HG03460 (cell line): Measurements from ENCODE around the gene RICTOR.
"Not testable (repeated sequence)": the region's sequence is repeated elsewhere in the genome, so short reads cannot be mapped to it uniquely, and the experiment has no call there.

Experiments
- ATAC-seq: cut with Tn5 transposase; IDR thresholded peaks from one replicate; pipeline ENCODE4 v1.9.1; 2021; ENCODE audit not compliant: unreplicated experiment

The RICTOR gene

GRCh38 chr5:39057734-39058133, 16.5 kb downstream of the RICTOR start:
- peak; percentile 68 for ATAC-seq

- ATAC-seq = no peak
These were observed 18.3 kb downstream of the RICTOR start for GRCh38 chr5:39055768-39056398.

- no peak for ATAC-seq
These were observed 19.0 kb downstream of the RICTOR start for GRCh38 chr5:39055027-39055767.

GRCh38 chr5:39053189-39053588, 21.0 kb downstream of the RICTOR start:
- ATAC-seq = no peak

- ATAC-seq = no peak
These were observed 22.1 kb downstream of the RICTOR start for GRCh38 chr5:39052141-39052540.

GRCh38 chr5:39049315-39049714, 24.9 kb downstream of the RICTOR start:
- no peak for ATAC-seq

GRCh38 chr5:39040875-39041274, 33.3 kb downstream of the RICTOR start:
- ATAC-seq = no peak

GRCh38 chr5:39034493-39034892, 39.7 kb downstream of the RICTOR start:
- ATAC-seq = not testable (repeated sequence)

GRCh38 chr5:39031041-39031440, 43.2 kb downstream of the RICTOR start:
- ATAC-seq = no peak

GRCh38 chr5:39025456-39025855, 48.7 kb downstream of the RICTOR start:
- ATAC-seq = no peak

GRCh38 chr5:39024884-39025283, 49.3 kb downstream of the RICTOR start:
- ATAC-seq = no peak

- no peak for ATAC-seq
These were observed 50.2 kb downstream of the RICTOR start for GRCh38 chr5:39024005-39024404.

- ATAC-seq = no peak
These were observed 51.1 kb downstream of the RICTOR start for GRCh38 chr5:39023121-39023520.

- no peak for ATAC-seq
These were observed 52.0 kb downstream of the RICTOR start for GRCh38 chr5:39022151-39022550.

- ATAC-seq = no peak
These were observed 52.8 kb downstream of the RICTOR start for GRCh38 chr5:39021413-39021812.

- ATAC-seq = no peak
These were observed 53.7 kb downstream of the RICTOR start for GRCh38 chr5:39020458-39020857.

GRCh38 chr5:39019254-39019653, 54.9 kb downstream of the RICTOR start:
- no peak for ATAC-seq

GRCh38 chr5:39017504-39017903, 56.7 kb downstream of the RICTOR start:
- ATAC-seq = no peak

- ATAC-seq = no peak
These were observed 57.5 kb downstream of the RICTOR start for GRCh38 chr5:39016587-39017275.

- ATAC-seq = no peak
These were observed 58.2 kb downstream of the RICTOR start for GRCh38 chr5:39015743-39016586.

- no peak for ATAC-seq
These were observed 59.6 kb downstream of the RICTOR start for GRCh38 chr5:39014561-39014960.
